RCC 7860 (cell line): ENCODE data around the gene GGN.

Experiments used
- DNase-seq: peaks from one replicate; pipeline ENCODE4 v3.0.0-alpha.2; 2015; ENCODE audit warnings: low spot score
- FAIRE-seq: peaks from 2 replicates; lab custom pipeline; 2012; peaks lifted over from hg19 to GRCh38; lab: Jason Lieb, UNC

The GGN gene

GRCh38 chr19:38388349-38389100 lies 691 bp upstream of the GGN start, which contains the start of gene SPRED3:
Gene SPRED3, plus strand, starts transcription at chr19:38388697. Its CDS starts 1,606 bp downstream, at chr19:38390303.
- FAIRE-seq (no peak), DNase-seq (no peak)

- FAIRE-seq, result no peak
- DNase-seq, result no peak
These were observed 774 bp downstream of the GGN start for GRCh38 chr19:38386971-38387549.

DNA sequence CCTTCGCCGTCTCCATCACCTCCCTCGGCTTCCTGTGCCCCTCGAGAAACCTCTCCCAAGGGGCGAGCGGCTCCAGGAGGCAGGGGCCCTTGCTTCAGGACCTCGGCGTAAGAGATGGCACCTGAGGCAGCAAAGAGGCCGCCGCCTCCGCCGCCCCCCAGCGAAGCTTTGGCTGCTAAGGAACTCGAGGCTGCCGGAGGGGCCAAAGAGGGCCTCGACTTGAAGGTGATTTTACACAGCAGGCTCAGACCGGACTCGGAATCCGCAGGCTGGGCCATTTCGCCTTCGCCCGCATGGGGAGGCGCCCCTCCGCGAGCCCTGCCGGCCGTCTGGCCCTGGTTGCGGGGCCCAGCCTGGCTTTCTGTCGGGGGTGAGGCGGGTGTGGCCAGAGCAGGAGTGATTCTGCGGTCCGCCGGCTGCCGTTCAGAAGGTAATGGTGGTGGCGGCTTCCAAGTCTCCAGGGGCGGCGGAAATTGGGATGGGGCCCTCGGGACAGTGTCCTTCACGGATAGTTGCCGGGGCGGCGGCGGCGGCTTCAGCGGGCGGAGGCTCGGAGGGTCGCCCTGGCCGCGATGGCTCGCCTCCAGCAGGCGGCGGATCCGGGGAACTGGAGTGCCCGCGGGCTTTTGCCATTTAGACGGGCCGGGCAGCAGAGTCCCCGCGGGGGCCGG lies 1.4 kb downstream of the GGN start:
- FAIRE-seq, result no peak
- DNase-seq, result no peak

DNA sequence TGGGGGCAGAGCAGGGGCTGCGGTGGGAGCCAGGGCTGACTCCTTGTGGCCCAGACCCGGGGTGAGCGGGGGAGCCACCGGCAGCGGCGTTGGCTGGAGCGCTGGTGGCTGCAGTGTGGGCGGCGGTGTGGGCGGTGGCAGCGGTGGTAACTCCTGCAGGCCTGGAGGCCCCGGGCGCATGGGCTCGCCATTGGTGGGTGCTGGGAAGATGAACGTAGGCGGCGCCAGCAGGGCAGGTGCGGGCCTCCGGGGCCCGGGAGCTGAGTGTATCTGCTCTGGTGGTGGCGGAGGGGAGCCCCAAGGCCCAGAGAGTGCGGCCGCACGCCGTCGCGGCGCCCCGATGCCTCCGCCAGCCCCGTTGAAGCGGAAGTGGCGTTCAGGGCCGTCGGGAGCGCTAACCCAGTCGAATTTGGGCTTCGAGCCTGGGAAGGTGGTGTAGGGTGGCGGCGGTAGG lies 2.0 kb downstream of the GGN start:
- DNase-seq (no peak), FAIRE-seq (no peak)

GRCh38 chr19:38385057-38385803 lies 2.6 kb downstream of the GGN start:
- DNase-seq (no peak), FAIRE-seq (no peak)

DNA sequence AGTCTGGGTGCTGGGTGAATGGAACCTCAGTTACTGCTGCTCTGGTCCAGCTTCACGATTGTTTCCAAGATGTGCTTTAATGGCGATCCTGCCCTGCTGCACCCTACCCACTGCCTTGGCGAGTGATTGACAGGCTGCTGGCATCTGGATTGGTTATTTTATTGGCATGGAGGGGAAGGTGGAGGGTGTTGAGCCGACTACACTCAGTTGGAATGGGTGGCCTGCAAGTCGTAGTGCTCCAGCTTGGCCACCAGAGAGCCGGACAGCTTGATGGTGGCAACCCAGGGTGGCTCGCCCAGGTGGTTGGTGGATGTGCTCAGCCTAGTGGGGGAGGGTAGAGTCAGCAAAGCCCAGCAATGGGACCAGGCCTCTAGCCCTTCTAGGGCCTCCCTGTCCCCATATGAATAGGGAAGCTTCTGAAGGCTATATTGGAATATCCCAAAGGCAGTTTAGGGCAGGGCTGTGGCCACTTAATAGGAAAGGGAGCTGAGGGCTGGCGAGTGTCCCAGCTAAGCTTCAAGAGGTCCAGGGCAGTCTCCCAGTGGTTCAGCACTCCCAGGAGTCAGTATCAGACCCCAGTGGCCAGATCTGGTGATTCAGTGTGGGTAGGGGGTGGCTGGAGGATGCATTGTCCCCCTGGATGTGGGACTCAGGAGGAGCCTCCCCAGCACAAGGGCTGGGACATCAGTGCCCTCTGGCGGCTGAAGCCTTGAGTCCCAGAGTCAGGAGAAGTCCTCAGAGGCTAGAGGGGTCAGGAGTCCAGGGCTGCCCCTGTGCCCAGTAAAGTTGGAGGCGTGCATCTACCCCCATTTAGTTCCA lies 3.4 kb downstream of the GGN start:
- DNase-seq (no peak), FAIRE-seq (no peak)

GRCh38 chr19:38383743-38384142 lies 4.1 kb downstream of the GGN start:
- DNase-seq (no peak), FAIRE-seq (no peak)

DNA sequence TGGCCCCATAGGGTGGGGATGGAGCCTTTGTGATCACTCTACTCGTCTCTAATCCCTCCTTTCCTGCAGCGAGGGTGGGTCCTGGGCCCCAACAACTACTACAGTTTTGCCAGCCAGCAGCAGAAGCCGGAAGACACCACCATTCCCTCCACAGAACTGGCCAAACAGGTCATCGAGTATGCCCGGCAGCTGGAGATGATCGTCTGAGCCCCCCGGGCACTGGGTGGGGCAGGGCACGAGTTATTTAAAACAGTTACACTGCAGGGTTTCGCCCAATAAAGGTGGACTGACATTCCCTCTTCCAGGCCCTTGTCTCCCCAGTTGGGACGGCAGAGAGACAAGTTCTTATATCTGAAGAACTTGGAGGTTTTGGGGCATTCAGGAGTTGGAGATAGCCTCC lies 4.7 kb downstream of the GGN start:
- DNase-seq (no peak), FAIRE-seq (no peak)

DNA sequence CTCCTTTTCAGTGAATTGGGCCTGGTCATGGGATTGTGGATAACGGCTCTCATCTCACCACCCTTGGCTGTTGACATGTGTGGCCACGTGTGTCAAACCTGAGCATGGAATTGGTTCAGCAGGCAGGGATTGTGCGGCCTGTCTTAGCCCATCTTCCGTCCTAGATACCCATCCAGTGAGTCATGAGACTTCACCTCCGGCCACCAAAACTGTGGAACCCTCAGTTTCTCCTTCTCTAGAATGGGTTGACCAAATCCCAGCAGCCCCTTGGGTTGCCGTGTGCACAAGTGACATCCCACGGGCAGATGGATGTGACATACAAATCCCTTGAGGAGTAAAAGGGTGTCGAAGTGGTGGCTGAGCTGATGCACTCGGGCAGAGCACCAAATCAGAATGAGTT lies 6.7 kb downstream of the GGN start:
- no peak for DNase-seq

DNA sequence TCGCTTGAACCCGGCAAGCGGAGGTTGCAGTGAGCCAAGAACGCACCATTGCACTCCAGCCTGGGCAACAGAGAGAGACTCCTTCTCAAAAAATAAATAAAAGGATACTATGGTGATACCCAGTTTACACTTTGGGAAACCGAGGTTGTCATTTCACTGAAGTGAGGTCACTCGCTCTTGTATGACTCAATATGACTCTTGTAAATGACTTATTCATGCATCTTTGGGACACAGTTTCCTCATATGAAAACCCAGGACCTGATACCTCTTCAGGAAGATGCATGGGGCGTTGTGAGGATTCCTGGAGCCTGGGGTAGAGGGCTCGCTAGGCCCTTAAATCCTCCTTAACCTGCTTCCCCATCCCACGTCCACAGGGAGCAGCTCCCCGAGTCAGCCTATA lies 9.0 kb downstream of the GGN start:
- no peak for DNase-seq
- no peak for FAIRE-seq

More for the DNA sequence above, 6.7 kb downstream of the GGN start:
- FAIRE-seq, result no peak

DNA sequence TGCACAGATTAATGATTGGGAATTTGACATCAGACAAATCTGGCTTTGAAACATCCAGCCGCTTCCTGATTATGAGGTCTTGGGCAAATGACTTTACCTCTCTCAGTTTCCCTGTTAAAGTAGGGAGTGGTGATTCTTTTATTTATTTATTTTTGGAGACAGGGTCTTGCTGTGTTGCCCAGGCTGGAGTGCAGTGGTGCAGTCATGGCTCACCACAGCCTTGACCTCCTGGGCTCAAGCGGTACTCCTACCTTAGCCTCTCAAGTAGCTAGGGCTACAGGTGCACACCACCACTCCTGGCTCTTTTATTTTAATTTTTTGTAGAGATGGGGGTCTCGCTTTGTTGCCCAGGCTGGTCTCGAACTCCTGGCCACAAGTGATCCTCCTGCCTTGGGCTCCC lies 10.8 kb downstream of the GGN start:
- no peak for FAIRE-seq
- DNase-seq, result no peak

DNA sequence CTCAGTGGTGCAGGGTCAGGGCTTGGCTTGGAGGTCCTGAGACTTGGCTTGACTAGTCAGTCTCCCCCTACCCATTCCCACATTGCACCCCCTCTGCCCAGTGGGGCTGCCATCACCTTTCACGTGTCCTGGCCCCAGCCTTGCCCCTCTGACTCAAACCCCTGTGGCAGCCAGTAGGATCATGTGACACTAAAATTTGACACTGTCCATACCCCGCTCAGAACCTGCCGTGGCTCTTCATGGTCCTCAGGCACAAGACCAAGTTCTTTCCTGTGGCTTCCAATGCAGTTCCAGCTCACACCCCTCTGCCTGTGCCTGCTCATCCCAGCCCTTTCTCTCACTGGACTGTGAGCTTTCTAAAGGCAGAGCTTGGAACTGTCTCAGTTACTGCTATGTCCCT lies 11.3 kb downstream of the GGN start:
- FAIRE-seq (no peak), DNase-seq (no peak)

- FAIRE-seq (no peak), DNase-seq (no peak)
These were observed 12.1 kb downstream of the GGN start for GRCh38 chr19:38375748-38376147.

GRCh38 chr19:38375098-38375493 lies 12.7 kb downstream of the GGN start:
- FAIRE-seq (no peak), DNase-seq (no peak)

DNA sequence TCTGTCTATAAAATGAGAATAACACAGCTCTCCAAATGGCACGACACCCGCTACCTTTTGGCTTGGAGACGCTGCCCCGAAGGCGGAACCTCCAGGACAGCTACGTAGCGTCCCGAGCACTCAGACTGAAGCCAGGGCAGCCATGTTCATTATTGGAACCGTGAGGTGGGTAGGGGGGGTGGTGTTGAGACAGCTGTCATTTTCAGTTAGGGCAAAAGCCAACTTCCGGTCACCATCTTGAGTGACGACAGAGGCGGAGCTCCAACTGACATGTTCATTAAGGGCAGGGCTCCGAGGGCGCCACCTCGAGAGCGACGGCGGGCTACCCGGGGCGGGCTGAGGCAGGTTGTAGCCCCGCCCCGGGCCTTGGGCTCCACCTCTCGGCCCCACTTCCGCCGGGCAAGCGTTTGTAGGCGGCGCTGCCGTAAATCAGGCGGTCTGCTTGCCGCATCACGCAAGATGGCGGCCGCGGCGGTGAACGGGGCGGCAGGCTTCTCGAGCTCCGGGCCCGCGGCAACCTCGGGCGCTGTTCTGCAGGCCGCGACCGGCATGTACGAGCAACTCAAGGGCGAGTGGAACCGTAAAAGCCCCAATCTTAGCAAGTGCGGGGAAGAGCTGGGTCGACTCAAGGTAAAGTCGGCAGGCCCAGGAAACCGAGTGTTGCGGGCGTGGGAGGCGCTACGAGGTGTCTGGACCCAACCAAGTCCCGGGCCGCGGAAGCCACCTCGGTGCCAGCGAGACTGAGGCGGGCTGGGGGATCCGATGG lies 13.3 kb downstream of the GGN start, which contains the start of gene PSMD8:
Gene PSMD8, plus strand, starts transcription at position 240 of the 766 bp plus-strand sequence. Its CDS starts 31 bp downstream, at position 271.
- FAIRE-seq, result peak; percentile 84
- DNase-seq, result peak; percentile 92

- no peak for FAIRE-seq
These were observed 13.9 kb downstream of the GGN start for GRCh38 chr19:38373907-38374331.

DNA sequence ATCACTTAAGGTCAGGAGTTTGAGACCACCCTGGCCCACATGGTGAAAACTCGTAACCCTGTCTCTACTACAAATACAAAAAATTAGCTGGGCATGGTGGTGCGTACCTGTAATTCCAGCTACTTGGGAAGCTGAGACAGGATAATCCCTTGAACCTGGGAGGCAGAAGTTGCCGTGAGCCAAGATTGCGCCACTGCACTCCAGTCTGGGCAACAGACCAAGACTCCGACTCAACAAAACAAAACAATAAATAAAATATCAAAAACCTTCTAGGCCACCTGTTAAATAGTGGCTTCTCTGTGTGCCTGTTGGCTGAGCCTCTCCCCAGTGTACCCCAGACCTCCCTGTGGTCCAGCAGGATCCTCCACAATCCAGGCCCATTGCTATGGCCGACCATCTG lies 16.8 kb downstream of the GGN start:
- DNase-seq (no peak), FAIRE-seq (no peak)

More at GRCh38 chr19:38373907-38374331, 13.9 kb downstream of the GGN start:
- no peak for DNase-seq

DNA sequence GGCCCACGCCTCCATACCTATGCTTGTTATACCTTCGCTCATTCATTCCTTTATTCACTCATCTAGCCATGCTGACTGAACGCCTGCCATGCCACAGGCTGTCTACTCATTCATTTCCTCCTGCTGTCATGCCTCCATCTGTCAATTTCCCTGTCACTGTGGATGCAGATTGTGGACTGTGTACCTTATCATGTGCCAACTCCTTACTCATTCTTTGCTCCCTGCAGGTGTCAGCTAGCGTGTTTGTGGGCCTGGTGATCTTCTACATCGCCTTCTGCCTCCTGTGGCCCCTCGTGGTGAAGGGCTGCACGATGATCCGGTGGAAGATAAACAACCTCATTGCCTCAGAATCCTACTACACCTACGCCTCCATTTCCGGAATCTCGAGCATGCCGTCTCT lies 17.5 kb downstream of the GGN start:
- FAIRE-seq, result no peak

DNA sequence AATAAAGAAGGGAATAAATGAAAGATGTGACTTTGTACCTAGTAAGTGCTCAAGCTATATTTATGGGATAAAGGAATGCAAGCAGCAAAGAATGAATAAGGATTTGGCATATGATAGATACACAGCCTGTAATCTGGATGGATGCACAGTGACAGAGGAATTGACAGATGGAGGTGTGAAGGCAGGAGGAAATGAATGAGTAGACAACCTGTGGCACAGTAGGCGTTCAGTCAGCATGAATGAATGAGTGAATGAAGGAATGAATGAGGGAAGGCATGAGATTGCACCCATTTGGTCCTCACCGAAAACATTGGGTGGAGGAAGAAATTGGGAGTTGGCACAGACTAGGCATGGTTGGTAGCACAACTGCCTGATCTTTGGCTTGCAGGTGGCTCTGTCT lies 18.2 kb downstream of the GGN start:
- no peak for FAIRE-seq
- DNase-seq, result no peak

More for the DNA sequence above, 17.5 kb downstream of the GGN start:
- DNase-seq, result no peak
